H1 (cell line): ENCODE data around the gene NOC4L. TPM values are rescaled to one million over a fixed set of nuclear protein-coding genes. Genes with fewer than 3 reads are reported as not detected.

Experiments used
- CTCF ChIP-seq, 3 experiments: IDR thresholded peaks; 1 replicate in 2 of 3; 2 replicates in 1 of 3; pipeline versions ENCODE4 v1.5.1 to v1.6.1; 2011; ENCODE audit warnings: low read length in 3 of 3, mild to moderate bottlenecking in 3 of 3, inconsistent platforms in 2 of 3, low read depth in 1 of 3, moderate library complexity in 1 of 3; ENCODE audit not compliant: insufficient read depth in 1 of 3; ENCODE audit errors: control extremely low read depth in 1 of 3
- polyA plus RNA-seq, 7 experiments: library from polyadenylated mRNA; depleted of rRNA in 3 of 7; stranded (reverse) in 5 of 7; unstranded in 2 of 7; fragments of >200 nt in 5 of 7; fragments of 200-250 nt in 2 of 7; gene quantifications; 1 replicate in 5 of 7; 2 replicates in 1 of 7; 4 replicates in 1 of 7; pipeline versions ENCODE4 v1.2.1 to v1.2.3, GENCODE V29; 2011 to 2013; ENCODE audit warnings: missing spikeins in 2 of 7, mixed read lengths in 2 of 7
- total RNA-seq: library from RNA; stranded (reverse); fragmentation: NEBNext Ultra II Directional; extraction: Animal tissue kit (Norgen Biotek cat#: 25700); gene quantifications from 2 replicates; pipeline ENCODE4 v1.2.1, GENCODE V29; 2021

NOC4L gene
- total and polyA plus RNA-seq, 2 of the 8 experiments (the other 6 are each of a cell fraction or from before 2014, with no cell fraction given): 26.8 to 40.3 TPM

GRCh38 chr12:132151766-132152410 is 7.6 kb downstream of the NOC4L start (continued):
- no peak for TF ChIP-seq CTCF (IDR thresholded peaks at IDR 0.05; ENCODE audit: control extremely low read depth in 1 of 3, insufficient read depth in 1 of 3, low read depth in 1 of 3, low read length in 3 of 3)
- TF ChIP-seq, all 59 proteins: peak for 0
